A673 (cell line): Measurements from ENCODE around the gene FAM219B. TPM values are rescaled to one million over a fixed set of nuclear protein-coding genes. Genes with fewer than 3 reads are reported as not detected.

Source experiments
- BruUV-seq: library from RNA; stranded (reverse); fragments of 400-500 nt; replicated peaks from 2 replicates; lab custom pipeline; 2021; lab: Mats Ljungman, UMichigan
- CTCF ChIA-PET: fragments of 300-600 bp; sonication (Branson Sonifier 250); formaldehyde crosslinking; loops from one replicate; lab custom pipeline; 2022; ENCODE audit warnings: antibody characterized with exemption; lab: Charles Lee
- POLR2A ChIA-PET: fragments of 300-600 bp; sonication (Branson Sonifier 250); formaldehyde crosslinking; loops from one replicate; lab custom pipeline; 2022; ENCODE audit warnings: antibody characterized with exemption; ENCODE audit not compliant: low non-redundant PET; lab: Charles Lee
- DNase-seq: peaks from one replicate; pipeline ENCODE4 v3.0.0-alpha.2; 2015; ENCODE audit warnings: low spot score
- H3K27ac ChIP-seq: fragments of 200-600 bp; sonication (generic); 2 replicates; pipeline ENCODE4 v1.5.1; 2016; ENCODE audit warnings: mixed run types, low read depth, mild to moderate bottlenecking, mixed read lengths, antibody characterized with exemption, low read length; ENCODE audit not compliant: poor library complexity, severe bottlenecking
- H3K27me3 ChIP-seq: fragments of 200-600 bp; sonication (generic); replicated peaks from 2 replicates; pipeline ENCODE4 v1.6.1; 2017; ENCODE audit warnings: mixed run types, low read depth, mild to moderate bottlenecking, mixed read lengths, antibody characterized with exemption, low read length; ENCODE audit not compliant: insufficient read depth, poor library complexity
- H3K36me3 ChIP-seq: fragments of 200-600 bp; sonication (generic); 2 replicates; pipeline ENCODE4 v1.6.1; 2016; ENCODE audit warnings: mixed run types, mild to moderate bottlenecking, mixed read lengths, antibody characterized with exemption, low read length; ENCODE audit not compliant: insufficient read depth, poor library complexity, severe bottlenecking
- H3K4me1 ChIP-seq: fragments of 200-600 bp; sonication (generic); 2 replicates; pipeline ENCODE4 v1.6.1; 2017; ENCODE audit warnings: mixed run types, mild to moderate bottlenecking, mixed read lengths, antibody characterized with exemption, low read length; ENCODE audit not compliant: insufficient read depth, poor library complexity, severe bottlenecking
- H3K4me3 ChIP-seq: fragments of 200-600 bp; sonication (generic); 2 replicates; pipeline ENCODE4 v1.5.1; 2016; ENCODE audit warnings: low read depth, mixed run types, mild to moderate bottlenecking, mixed read lengths, low read length; ENCODE audit not compliant: poor library complexity, severe bottlenecking
- H3K9me3 ChIP-seq: fragments of 200-600 bp; sonication (generic); 2 replicates; pipeline ENCODE4 v1.6.1; 2016; ENCODE audit warnings: mixed run types, low read depth, mild to moderate bottlenecking, mixed read lengths, antibody characterized with exemption, low read length; ENCODE audit not compliant: poor library complexity, severe bottlenecking
- CTCF ChIP-seq: fragments of 300-800, 200-600 bp; sonication (generic); conservative IDR thresholded peaks from 2 replicates; pipeline ENCODE4 v1.5.1; 2017; ENCODE audit warnings: low read depth, mild to moderate bottlenecking, antibody characterized with exemption, low read length, moderate library complexity, mixed read lengths
- EZH2 ChIP-seq: fragments of 200-600 bp; sonication (generic); IDR thresholded peaks from 2 replicates; pipeline ENCODE4 v1.6.1; 2017; ENCODE audit warnings: borderline replicate concordance, low read depth, mild to moderate bottlenecking, mixed read lengths, antibody characterized with exemption, low read length; ENCODE audit not compliant: poor library complexity, severe bottlenecking
- intact Hi-C: fragments of 100-400 bp; cut with micrococcal nuclease; formaldehyde crosslinking; loops from one replicate; pipeline ENCODE4 v1.10.0; 2022; ENCODE audit not compliant: unreplicated experiment
- total RNA-seq: library from RNA; stranded (reverse); gene quantifications from 2 replicates; pipeline ENCODE4 v1.2.3, GENCODE V29; 2021

The FAM219B gene
- total RNA-seq, 1 experiment from 2014 or later, result 86.6 TPM

- Histone ChIP-seq H3K9me3 (no peaks in the 10 kb centered on the region), H3K4me1 (no peaks in the 10 kb centered on the region), H3K27ac (no peak overlapping the region), H3K36me3 (peaks cover 44% of the 10 kb centered on the region), H3K4me3 (no peak overlapping the region), H3K27me3 (no peaks in the 10 kb centered on the region)
- intact Hi-C loops, result no loop called here
- no peak for DNase-seq
- CTCF ChIA-PET, result no interaction called here
- no TSS peak for BruUV-seq
- POLR2A ChIA-PET, result no interaction called here
- TF ChIP-seq CTCF (no peak), EZH2 (no peak)
These were observed 54.7 kb downstream of the FAM219B start for GRCh38 chr15:74851960-74852359.

GRCh38 chr15:74850393-74850792, 56.3 kb downstream of the FAM219B start:
- Histone ChIP-seq H3K4me1 (no peaks in the 10 kb centered on the region), H3K36me3 (peaks cover 44% of the 10 kb centered on the region), H3K9me3 (no peaks in the 10 kb centered on the region), H3K27ac (no peak overlapping the region), H3K4me3 (no peak overlapping the region), H3K27me3 (no peaks in the 10 kb centered on the region)
- POLR2A ChIA-PET, result no interaction called here
- TF ChIP-seq CTCF (no peak), EZH2 (no peak)
- no TSS peak for BruUV-seq
- no peak for DNase-seq
- CTCF ChIA-PET, result no interaction called here
- intact Hi-C loops, result no loop called here

Other genes with a start within 250 kb of the FAM219B start
- gene EDC3, start 210.8 kb downstream of the FAM219B start, total RNA-seq, result 62.6 and 65.2 TPM in 2 replicates
- gene CYP1A1, start 181.3 kb downstream of the FAM219B start, total RNA-seq, result 0.33 and 0.62 TPM in 2 replicates
- not detected in 2 replicates for gene CYP1A2, start 158.0 kb downstream of the FAM219B start, total RNA-seq
- gene CSK, start 124.8 kb downstream of the FAM219B start, total RNA-seq, result 90.8 and 103 TPM in 2 replicates
- 0.80 TPM in 1 of 2 replicates, not detected in the other for gene LMAN1L, start 94.0 kb downstream of the FAM219B start, total RNA-seq
- gene CPLX3, start 80.2 kb downstream of the FAM219B start, total RNA-seq, result 0.17 and 0.28 TPM in 2 replicates
- 53.3 and 58.3 TPM in 2 replicates for gene ULK3, start 63.7 kb downstream of the FAM219B start, total RNA-seq
- 77.9 and 94.4 TPM in 2 replicates for gene SCAMP2, start 33.5 kb downstream of the FAM219B start, total RNA-seq
- gene MPI, start 16.8 kb downstream of the FAM219B start, total RNA-seq, result 48.2 and 62.8 TPM in 2 replicates
- gene COX5A, start 31.2 kb upstream of the FAM219B start, total RNA-seq, result 354 and 357 TPM in 2 replicates
- gene RPP25, start 49.9 kb upstream of the FAM219B start, total RNA-seq, result 20.6 and 22.5 TPM in 2 replicates
- gene SCAMP5, start 88.7 kb upstream of the FAM219B start, total RNA-seq, result 3.8 and 5.8 TPM in 2 replicates
- gene PPCDC, start 116.7 kb upstream of the FAM219B start, total RNA-seq, result 13.3 and 18.9 TPM in 2 replicates